Activated naive CD4-positive, alpha-beta T cell treated with anti-CD3 and anti-CD28 coated beads for 36 hours (primary cell): ENCODE data around the gene NEDD9. TPM values are rescaled to one million over a fixed set of nuclear protein-coding genes. Genes with fewer than 3 reads are reported as not detected.

ENCODE experiments used
- total RNA-seq, 2 experiments: library from RNA; stranded (reverse); gene quantifications; one replicate each; pipeline ENCODE4 v1.2.3, GENCODE V29; 2021

Gene NEDD9
- total RNA-seq, 2 experiments from 2014 or later, result 17.5 to 18.8 TPM

Other genes with a start within 250 kb of the NEDD9 start
- gene ELOVL2, start 188.4 kb downstream of the NEDD9 start, total RNA-seq, result not detected
- 1 to 10 TPM; 5.7 to 7.1 TPM for gene SMIM13, start 138.8 kb downstream of the NEDD9 start, total RNA-seq
- not detected for gene ERVFRD-1, start 120.9 kb downstream of the NEDD9 start, total RNA-seq